ENCODE measurements around the gene TLE2.
"Not testable (repeated sequence)": the region's sequence is repeated elsewhere in the genome, so short reads cannot be mapped to it uniquely, and the experiment has no call there.

- TF ChIP-seq POLR2AphosphoS5 (IDR thresholded peaks at IDR 0.05; ENCODE audit: low read depth, low read length); CTCF (IDR thresholded peaks at IDR 0.05); REST (IDR thresholded peaks at IDR 0.05; ENCODE audit: insufficient read depth in 1 of 2, low read depth in 2 of 2, low read length in 1 of 2); TCF7L2 (IDR thresholded peaks at IDR 0.05; ENCODE audit: low read depth, low read length): not testable (repeated sequence)
Measured at GRCh38 chr19:3012059-3012458, 17.0 kb downstream of the TLE2 start.

Data from Panc1 (cell line).